DND-41 (cell line): ENCODE data around the gene RAB41.

ENCODE experiments used
- ATAC-seq: fragments of 200-7000 bp; cut with Tn5 transposase; 3 replicates; pipeline ENCODE4 v1.9.1; 2021; ENCODE audit warnings: low read depth; ENCODE audit not compliant: insufficient read depth
- DNase-seq: peaks from one replicate; pipeline ENCODE4 v3.0.0-alpha.2; 2020
- H2AFZ ChIP-seq: 2 replicates; pipeline ENCODE4 v1.6.0; 2012; ENCODE audit warnings: low read depth, low read length
- H3K27ac ChIP-seq: 2 replicates; pipeline ENCODE4 v1.5.1; 2012; ENCODE audit warnings: low read length, inconsistent platforms
- H3K27me3 ChIP-seq: fragments of 200-600 bp; sonication (generic); 2 replicates; pipeline ENCODE4 v1.6.0; 2012; ENCODE audit warnings: low read length, mild to moderate bottlenecking, inconsistent platforms; ENCODE audit not compliant: insufficient read depth, poor library complexity
- H3K36me3 ChIP-seq: 2 replicates; pipeline ENCODE4 v1.5.1; 2012; ENCODE audit warnings: low read length, inconsistent platforms; ENCODE audit not compliant: insufficient read depth
- H3K4me1 ChIP-seq: 2 replicates; pipeline ENCODE4 v1.5.1; 2012; ENCODE audit warnings: mild to moderate bottlenecking, low read length; ENCODE audit not compliant: insufficient read depth
- H3K4me2 ChIP-seq: 2 replicates; pipeline ENCODE4 v1.6.0; 2012; ENCODE audit warnings: mild to moderate bottlenecking, moderate library complexity, low read length, inconsistent platforms; ENCODE audit not compliant: insufficient read depth
- H3K4me3 ChIP-seq, 2 experiments: fragments of 200-600 bp in 1 of 2; shearing (Covaris generic) in 1 of 2; 2 replicates each; pipeline ENCODE4 v1.5.1; 2012 to 2016; ENCODE audit warnings: inconsistent platforms in 2 of 2, low read length in 2 of 2, mild to moderate bottlenecking in 2 of 2, low read depth in 1 of 2, moderate library complexity in 1 of 2
- H3K79me2 ChIP-seq: 2 replicates; pipeline ENCODE4 v1.6.0; 2012; ENCODE audit warnings: low read length, inconsistent platforms; ENCODE audit not compliant: insufficient read depth
- H3K9ac ChIP-seq: 2 replicates; pipeline ENCODE4 v1.6.0; 2012; ENCODE audit warnings: low read depth, mild to moderate bottlenecking, inconsistent platforms, low read length, moderate library complexity
- H3K9me3 ChIP-seq: 2 replicates; pipeline ENCODE4 v1.5.1; 2012; ENCODE audit warnings: low read length, moderate library complexity, mild to moderate bottlenecking, inconsistent platforms; ENCODE audit not compliant: insufficient read depth, severe bottlenecking
- H4K20me1 ChIP-seq: 2 replicates; pipeline ENCODE4 v1.6.0; 2012; ENCODE audit warnings: low read length; ENCODE audit not compliant: insufficient read depth
- EZH2 ChIP-seq: IDR thresholded peaks from 3 replicates; pipeline ENCODE4 v1.6.1; 2012; ENCODE audit warnings: borderline replicate concordance, low read depth, mild to moderate bottlenecking, moderate library complexity, low read length, inconsistent platforms; ENCODE audit not compliant: severe bottlenecking
- TF ChIP-seq, protein P1 (sequence below): IDR thresholded peaks from 2 replicates; pipeline ENCODE4 v1.5.1; 2012; ENCODE audit warnings: borderline replicate concordance, low read length, moderate library complexity, mild to moderate bottlenecking; ENCODE audit not compliant: poor library complexity, severe bottlenecking; ENCODE audit errors: extremely low read depth

The RAB41 gene

DNA sequence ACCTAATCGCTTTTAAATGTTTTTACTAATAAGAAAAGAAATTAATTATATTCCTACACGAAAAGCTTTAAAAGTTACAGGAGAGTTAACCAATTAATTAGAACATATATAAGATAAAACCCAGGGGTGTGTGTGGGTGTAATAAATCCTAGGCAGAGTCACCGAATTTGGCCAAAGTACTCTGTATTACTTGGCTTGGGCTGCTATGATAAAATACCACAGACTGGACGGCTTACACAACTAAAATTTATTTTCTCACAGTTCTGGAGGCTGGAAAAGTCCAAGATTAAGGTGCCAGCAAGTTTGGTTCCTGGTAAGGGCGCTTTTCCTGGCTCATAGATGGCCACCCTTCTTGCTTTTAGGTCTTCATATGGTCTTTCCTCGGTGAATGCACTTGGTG, 37.1 kb upstream of the RAB41 start:
- no peak overlapping the region for H3K27ac ChIP-seq
- TF ChIP-seq, protein P1, sequence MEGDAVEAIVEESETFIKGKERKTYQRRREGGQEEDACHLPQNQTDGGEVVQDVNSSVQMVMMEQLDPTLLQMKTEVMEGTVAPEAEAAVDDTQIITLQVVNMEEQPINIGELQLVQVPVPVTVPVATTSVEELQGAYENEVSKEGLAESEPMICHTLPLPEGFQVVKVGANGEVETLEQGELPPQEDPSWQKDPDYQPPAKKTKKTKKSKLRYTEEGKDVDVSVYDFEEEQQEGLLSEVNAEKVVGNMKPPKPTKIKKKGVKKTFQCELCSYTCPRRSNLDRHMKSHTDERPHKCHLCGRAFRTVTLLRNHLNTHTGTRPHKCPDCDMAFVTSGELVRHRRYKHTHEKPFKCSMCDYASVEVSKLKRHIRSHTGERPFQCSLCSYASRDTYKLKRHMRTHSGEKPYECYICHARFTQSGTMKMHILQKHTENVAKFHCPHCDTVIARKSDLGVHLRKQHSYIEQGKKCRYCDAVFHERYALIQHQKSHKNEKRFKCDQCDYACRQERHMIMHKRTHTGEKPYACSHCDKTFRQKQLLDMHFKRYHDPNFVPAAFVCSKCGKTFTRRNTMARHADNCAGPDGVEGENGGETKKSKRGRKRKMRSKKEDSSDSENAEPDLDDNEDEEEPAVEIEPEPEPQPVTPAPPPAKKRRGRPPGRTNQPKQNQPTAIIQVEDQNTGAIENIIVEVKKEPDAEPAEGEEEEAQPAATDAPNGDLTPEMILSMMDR, result no peak

DNA sequence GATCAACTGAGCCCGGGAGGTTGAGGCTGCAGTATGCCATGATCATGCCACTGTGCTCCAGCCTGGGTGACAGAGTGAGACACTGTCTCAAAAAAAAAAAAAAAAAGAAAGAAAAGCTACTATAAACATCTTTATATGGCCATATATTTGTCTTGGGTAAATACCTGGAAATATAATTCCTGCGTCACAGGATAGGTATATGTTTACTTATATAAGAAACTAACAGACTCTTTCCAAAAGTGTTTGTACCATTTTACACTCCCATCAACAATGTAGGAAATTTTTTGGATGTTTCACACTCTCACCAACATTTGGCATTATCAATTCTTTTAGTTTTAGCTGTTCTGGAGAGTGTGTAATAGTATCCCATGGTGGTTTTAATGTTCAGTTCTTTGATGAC, 34.7 kb upstream of the RAB41 start:
- Histone ChIP-seq H3K27me3 (no peaks in the 10 kb centered on the region), H3K4me1 (no peaks in the 10 kb centered on the region), H3K79me2 (no peaks in the 10 kb centered on the region), H3K4me3 (no peak overlapping the region), H3K9me3 (no peaks in the 10 kb centered on the region), H3K36me3 (no peaks in the 10 kb centered on the region), H3K4me2 (no peak overlapping the region), H3K27ac (no peak overlapping the region), H3K9ac (no peak overlapping the region), H2AFZ (no peak overlapping the region), H4K20me1 (no peaks in the 10 kb centered on the region)
- DNase-seq (no peak), ATAC-seq (no peak)
- no peak for TF ChIP-seq EZH2
- TF ChIP-seq, protein P1, result no peak

More for the DNA sequence above, 37.1 kb upstream of the RAB41 start:
- H3K4me3 ChIP-seq, result no peak overlapping the region
- H3K79me2 ChIP-seq, result no peaks in the 10 kb centered on the region
- no peak overlapping the region for H3K4me2 ChIP-seq
- no peaks in the 10 kb centered on the region for H4K20me1 ChIP-seq
- no peak for ATAC-seq
- H3K27me3 ChIP-seq, result no peaks in the 10 kb centered on the region
- H2AFZ ChIP-seq, result no peak overlapping the region
- DNase-seq, result no peak
- no peaks in the 10 kb centered on the region for H3K9me3 ChIP-seq
- no peak overlapping the region for H3K9ac ChIP-seq
- no peaks in the 10 kb centered on the region for H3K4me1 ChIP-seq
- no peaks in the 10 kb centered on the region for H3K36me3 ChIP-seq

DNA sequence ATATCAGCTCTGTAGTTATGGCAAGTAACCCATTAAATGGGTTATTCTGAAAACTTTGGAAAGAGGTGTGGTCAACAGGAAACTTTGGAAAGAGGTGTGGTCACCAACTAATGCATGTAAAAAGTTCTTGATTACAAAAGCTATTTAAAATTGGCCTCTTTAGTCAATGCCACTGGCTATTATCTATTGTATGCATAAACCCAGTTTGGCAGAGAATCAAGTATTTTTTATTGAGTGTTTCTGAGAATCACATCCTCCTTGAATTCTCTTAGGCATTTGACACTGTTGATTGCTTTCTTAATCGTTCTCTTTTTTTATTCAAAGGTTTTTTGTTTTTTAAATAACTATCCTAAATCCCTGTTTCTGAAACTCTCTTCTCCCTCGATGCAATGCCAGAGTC, 29.5 kb upstream of the RAB41 start:
- no peaks in the 10 kb centered on the region for H4K20me1 ChIP-seq
- H3K9me3 ChIP-seq, result no peaks in the 10 kb centered on the region
- H3K27ac ChIP-seq, result no peak overlapping the region
- no peak overlapping the region for H3K4me3 ChIP-seq
- ATAC-seq (no peak), DNase-seq (no peak)
- no peaks in the 10 kb centered on the region for H3K79me2 ChIP-seq
- TF ChIP-seq EZH2, result no peak
- TF ChIP-seq, protein P1, result no peak
- H3K9ac ChIP-seq, result no peak overlapping the region
- H2AFZ ChIP-seq, result no peak overlapping the region
- no peaks in the 10 kb centered on the region for H3K36me3 ChIP-seq
- no peaks in the 10 kb centered on the region for H3K27me3 ChIP-seq
- H3K4me1 ChIP-seq, result no peaks in the 10 kb centered on the region
- H3K4me2 ChIP-seq, result no peak overlapping the region
